ENCODE results near the gene USP14. TPM values are rescaled to one million over a fixed set of nuclear protein-coding genes. Genes with fewer than 3 reads are reported as not detected.

The USP14 gene
- total RNA-seq, 1 donor from 2014 or later = 98.4 TPM

GRCh38 chr18:183769-184168 is 25.4 kb downstream of the USP14 start:
- Mint-ChIP-seq H3K4me3 (ENCODE audit: low read depth) (no peak overlapping the region), H3K4me1 (ENCODE audit: low read depth) (peaks cover 10% of the 10 kb centered on the region), H3K27ac (no peak overlapping the region), H3K9me3 (no peaks in the 10 kb centered on the region), H3K36me3 (ENCODE audit: low read depth) (peaks cover 58% of the 10 kb centered on the region), H3K27me3 (ENCODE audit: low read depth) (no peaks in the 10 kb centered on the region)
- DNase-seq (ENCODE audit: low spot score) = no peak
- intact Hi-C loops (cut with micrococcal nuclease) = no loop called here

GRCh38 chr18:189254-189653 is 30.9 kb downstream of the USP14 start:
- DNase-seq (ENCODE audit: low spot score) = no peak
- intact Hi-C loops (cut with micrococcal nuclease) = no loop called here
- H3K27ac Mint-ChIP-seq = no peak overlapping the region
- H3K4me3 Mint-ChIP-seq (ENCODE audit: low read depth) = no peak overlapping the region
- H3K9me3 Mint-ChIP-seq = no peaks in the 10 kb centered on the region
- peaks cover 37% of the 10 kb centered on the region for H3K36me3 Mint-ChIP-seq (ENCODE audit: low read depth)
- H3K4me1 Mint-ChIP-seq (ENCODE audit: low read depth) = peaks cover 4% of the 10 kb centered on the region
- no peaks in the 10 kb centered on the region for H3K27me3 Mint-ChIP-seq (ENCODE audit: low read depth)

GRCh38 chr18:191725-192124 is 33.4 kb downstream of the USP14 start:
- no peaks in the 10 kb centered on the region for H3K9me3 Mint-ChIP-seq
- no peak for DNase-seq (ENCODE audit: low spot score)

GRCh38 chr18:192801-193200 is 34.4 kb downstream of the USP14 start:
- H3K36me3 Mint-ChIP-seq (ENCODE audit: low read depth) = peaks cover 49% of the 10 kb centered on the region
- no peaks in the 10 kb centered on the region for H3K9me3 Mint-ChIP-seq
- no peaks in the 10 kb centered on the region for H3K27me3 Mint-ChIP-seq (ENCODE audit: low read depth)
- no peak for DNase-seq (ENCODE audit: low spot score)
- no peak overlapping the region for H3K27ac Mint-ChIP-seq
- intact Hi-C loops (cut with micrococcal nuclease) = no loop called here
- H3K4me1 Mint-ChIP-seq (ENCODE audit: low read depth) = peaks cover 4% of the 10 kb centered on the region
- no peak overlapping the region for H3K4me3 Mint-ChIP-seq (ENCODE audit: low read depth)

More at GRCh38 chr18:191725-192124, 33.4 kb downstream of the USP14 start:
- peaks cover 46% of the 10 kb centered on the region for H3K36me3 Mint-ChIP-seq (ENCODE audit: low read depth)
- no peaks in the 10 kb centered on the region for H3K27me3 Mint-ChIP-seq (ENCODE audit: low read depth)
- no peak overlapping the region for H3K27ac Mint-ChIP-seq
- intact Hi-C loops (cut with micrococcal nuclease) = no loop called here
- peaks cover 4% of the 10 kb centered on the region for H3K4me1 Mint-ChIP-seq (ENCODE audit: low read depth)
- no peak overlapping the region for H3K4me3 Mint-ChIP-seq (ENCODE audit: low read depth)

GRCh38 chr18:195651-196050 is 37.3 kb downstream of the USP14 start:
- Mint-ChIP-seq H3K27me3 (ENCODE audit: low read depth) (no peaks in the 10 kb centered on the region), H3K36me3 (ENCODE audit: low read depth) (peaks cover 46% of the 10 kb centered on the region), H3K4me3 (ENCODE audit: low read depth) (no peak overlapping the region), H3K27ac (no peak overlapping the region), H3K9me3 (no peaks in the 10 kb centered on the region), H3K4me1 (ENCODE audit: low read depth) (peaks cover 4% of the 10 kb centered on the region)
- intact Hi-C loops (cut with micrococcal nuclease) = no loop called here
- no peak for DNase-seq (ENCODE audit: low spot score)

GRCh38 chr18:199214-199613 is 40.9 kb downstream of the USP14 start:
- Mint-ChIP-seq H3K27me3 (ENCODE audit: low read depth) (no peaks in the 10 kb centered on the region), H3K36me3 (ENCODE audit: low read depth) (peaks cover 53% of the 10 kb centered on the region), H3K9me3 (no peaks in the 10 kb centered on the region), H3K4me3 (ENCODE audit: low read depth) (no peak overlapping the region), H3K27ac (no peak overlapping the region), H3K4me1 (ENCODE audit: low read depth) (peaks cover 2% of the 10 kb centered on the region)
- DNase-seq (ENCODE audit: low spot score) = no peak
- intact Hi-C loops (cut with micrococcal nuclease) = no loop called here

- intact Hi-C loops (cut with micrococcal nuclease) = no loop called here
- H3K27me3 Mint-ChIP-seq (ENCODE audit: low read depth) = no peaks in the 10 kb centered on the region
- DNase-seq (ENCODE audit: low spot score) = no peak
- peaks cover 54% of the 10 kb centered on the region for H3K36me3 Mint-ChIP-seq (ENCODE audit: low read depth)
- no peak overlapping the region for H3K27ac Mint-ChIP-seq
- peaks cover 2% of the 10 kb centered on the region for H3K4me1 Mint-ChIP-seq (ENCODE audit: low read depth)
- H3K9me3 Mint-ChIP-seq = no peaks in the 10 kb centered on the region
- no peak overlapping the region for H3K4me3 Mint-ChIP-seq (ENCODE audit: low read depth)
Observed at GRCh38 chr18:199768-200167, 41.4 kb downstream of the USP14 start.

- no peak overlapping the region for H3K4me3 Mint-ChIP-seq (ENCODE audit: low read depth)
- no peaks in the 10 kb centered on the region for H3K4me1 Mint-ChIP-seq (ENCODE audit: low read depth)
- no peak for DNase-seq (ENCODE audit: low spot score)
- H3K27me3 Mint-ChIP-seq (ENCODE audit: low read depth) = no peaks in the 10 kb centered on the region
- H3K36me3 Mint-ChIP-seq (ENCODE audit: low read depth) = peaks cover 81% of the 10 kb centered on the region
- intact Hi-C loops (cut with micrococcal nuclease) = no loop called here
- no peak overlapping the region for H3K27ac Mint-ChIP-seq
- H3K9me3 Mint-ChIP-seq = no peaks in the 10 kb centered on the region
Observed at GRCh38 chr18:210075-210474, 51.7 kb downstream of the USP14 start.

GRCh38 chr18:210733-211132 is 52.4 kb downstream of the USP14 start:
- Mint-ChIP-seq H3K9me3 (no peaks in the 10 kb centered on the region), H3K4me3 (ENCODE audit: low read depth) (no peak overlapping the region), H3K4me1 (ENCODE audit: low read depth) (no peaks in the 10 kb centered on the region), H3K27ac (no peak overlapping the region), H3K36me3 (ENCODE audit: low read depth) (peaks cover 81% of the 10 kb centered on the region), H3K27me3 (ENCODE audit: low read depth) (no peaks in the 10 kb centered on the region)
- DNase-seq (ENCODE audit: low spot score) = no peak
- intact Hi-C loops (cut with micrococcal nuclease) = no loop called here

GRCh38 chr18:211582-211981 is 53.2 kb downstream of the USP14 start:
- Mint-ChIP-seq H3K27me3 (ENCODE audit: low read depth) (no peaks in the 10 kb centered on the region), H3K4me3 (ENCODE audit: low read depth) (no peak overlapping the region), H3K27ac (no peak overlapping the region), H3K4me1 (ENCODE audit: low read depth) (no peaks in the 10 kb centered on the region), H3K36me3 (ENCODE audit: low read depth) (peaks cover 77% of the 10 kb centered on the region), H3K9me3 (no peaks in the 10 kb centered on the region)
- intact Hi-C loops (cut with micrococcal nuclease) = no loop called here
- DNase-seq (ENCODE audit: low spot score) = no peak

- no peak for DNase-seq (ENCODE audit: low spot score)
- Mint-ChIP-seq H3K27me3 (ENCODE audit: low read depth) (no peaks in the 10 kb centered on the region), H3K4me1 (ENCODE audit: low read depth) (no peaks in the 10 kb centered on the region), H3K36me3 (ENCODE audit: low read depth) (peaks cover 83% of the 10 kb centered on the region), H3K9me3 (no peaks in the 10 kb centered on the region), H3K27ac (no peak overlapping the region), H3K4me3 (ENCODE audit: low read depth) (no peak overlapping the region)
- intact Hi-C loops (cut with micrococcal nuclease) = no loop called here
Observed at GRCh38 chr18:212780-213179, 54.4 kb downstream of the USP14 start.

GRCh38 chr18:213505-213904 is 55.1 kb downstream of the USP14 start:
- Mint-ChIP-seq H3K36me3 (ENCODE audit: low read depth) (peaks cover 83% of the 10 kb centered on the region), H3K27ac (no peak overlapping the region)

GRCh38 chr18:213966-214365 is 55.6 kb downstream of the USP14 start:
- no peaks in the 10 kb centered on the region for H3K4me1 Mint-ChIP-seq (ENCODE audit: low read depth)
- H3K9me3 Mint-ChIP-seq = no peaks in the 10 kb centered on the region
- intact Hi-C loops (cut with micrococcal nuclease) = no loop called here
- H3K36me3 Mint-ChIP-seq (ENCODE audit: low read depth) = peaks cover 85% of the 10 kb centered on the region
- no peaks in the 10 kb centered on the region for H3K27me3 Mint-ChIP-seq (ENCODE audit: low read depth)
- H3K27ac Mint-ChIP-seq = no peak overlapping the region
- DNase-seq (ENCODE audit: low spot score) = no peak
- H3K4me3 Mint-ChIP-seq (ENCODE audit: low read depth) = no peak overlapping the region

More at GRCh38 chr18:213505-213904, 55.1 kb downstream of the USP14 start:
- no peaks in the 10 kb centered on the region for H3K4me1 Mint-ChIP-seq (ENCODE audit: low read depth)
- no peak for DNase-seq (ENCODE audit: low spot score)
- no peaks in the 10 kb centered on the region for H3K9me3 Mint-ChIP-seq
- H3K27me3 Mint-ChIP-seq (ENCODE audit: low read depth) = no peaks in the 10 kb centered on the region
- intact Hi-C loops (cut with micrococcal nuclease) = no loop called here
- H3K4me3 Mint-ChIP-seq (ENCODE audit: low read depth) = no peak overlapping the region

- H3K4me3 Mint-ChIP-seq (ENCODE audit: low read depth) = no peak overlapping the region
- no peaks in the 10 kb centered on the region for H3K4me1 Mint-ChIP-seq (ENCODE audit: low read depth)
- H3K27ac Mint-ChIP-seq = no peak overlapping the region
- DNase-seq (ENCODE audit: low spot score) = no peak
- no peaks in the 10 kb centered on the region for H3K27me3 Mint-ChIP-seq (ENCODE audit: low read depth)
- intact Hi-C loops (cut with micrococcal nuclease) = no loop called here
- H3K36me3 Mint-ChIP-seq (ENCODE audit: low read depth) = peaks cover 78% of the 10 kb centered on the region
- H3K9me3 Mint-ChIP-seq = no peaks in the 10 kb centered on the region
Observed at GRCh38 chr18:215448-216010, 57.2 kb downstream of the USP14 start.

Measured in activated T-helper 2 cell treated with anti-CD3 and anti-CD28 coated beads, Interferon-gamma antibody, Interleukin-2, Interleukin-4, amounts not matched to agents 10 μg/mL and 5 μg/mL and 100 μg/mL, durations not matched to agents 14 hours and 24 hours and 36 hours (primary cell).